Measurements from ENCODE around the gene MICOS13. TPM values are rescaled to one million over a fixed set of nuclear protein-coding genes. Genes with fewer than 3 reads are reported as not detected.

Gene MICOS13
- total RNA-seq, 1 donor from 2014 or later, result 42.2 TPM

DNA sequence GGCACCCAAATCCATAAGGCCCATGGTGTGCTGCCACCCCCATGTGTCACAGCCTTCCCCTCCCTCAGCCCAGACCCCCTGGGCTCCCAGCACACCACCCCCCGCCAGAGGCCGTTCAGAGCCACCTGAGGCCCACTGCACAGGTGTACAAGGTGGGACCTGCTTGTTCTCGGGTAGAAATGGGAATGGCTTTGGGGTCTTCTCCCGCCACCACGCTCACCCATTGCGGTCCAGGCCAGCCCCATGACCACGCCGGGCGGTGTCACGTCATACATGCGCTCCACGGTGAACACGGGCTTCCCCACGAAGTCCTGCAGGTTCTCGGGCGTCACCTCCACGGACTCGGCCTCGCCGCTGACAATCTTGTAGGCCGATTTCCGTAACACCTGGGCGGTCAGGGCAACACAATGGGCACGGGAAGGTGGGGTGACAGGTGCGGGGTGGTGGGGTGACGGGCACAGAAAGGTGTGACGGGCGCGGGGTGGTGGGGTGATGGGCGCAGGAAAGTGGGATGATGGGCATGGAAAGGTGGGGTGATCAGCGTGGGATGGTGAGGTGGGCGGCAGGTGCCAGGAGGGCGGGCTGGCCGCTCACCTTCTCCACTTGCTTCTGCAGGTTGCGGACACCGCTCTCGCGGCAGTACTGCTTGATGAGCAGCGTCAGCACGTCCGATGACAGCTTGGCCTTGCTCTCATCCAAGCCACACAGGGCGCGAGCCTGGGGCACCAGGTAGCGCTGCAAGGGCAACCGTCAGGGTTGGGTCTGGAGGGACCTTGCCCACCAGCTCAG is 14.0 kb upstream of the MICOS13 start:
- no peaks in the 10 kb centered on the region for H3K9me3 Mint-ChIP-seq
- DNase-seq (ENCODE audit: extremely low spot score, unreplicated experiment), result no peak
- H3K4me1 Mint-ChIP-seq (ENCODE audit: unreplicated experiment), result peaks cover 5% of the 10 kb centered on the region
- no peak overlapping the region for H3K4me3 Mint-ChIP-seq
- no peaks in the 10 kb centered on the region for H3K27me3 Mint-ChIP-seq
- H3K36me3 Mint-ChIP-seq, result peaks cover 6% of the 10 kb centered on the region
- TF ChIP-seq, protein P1, sequence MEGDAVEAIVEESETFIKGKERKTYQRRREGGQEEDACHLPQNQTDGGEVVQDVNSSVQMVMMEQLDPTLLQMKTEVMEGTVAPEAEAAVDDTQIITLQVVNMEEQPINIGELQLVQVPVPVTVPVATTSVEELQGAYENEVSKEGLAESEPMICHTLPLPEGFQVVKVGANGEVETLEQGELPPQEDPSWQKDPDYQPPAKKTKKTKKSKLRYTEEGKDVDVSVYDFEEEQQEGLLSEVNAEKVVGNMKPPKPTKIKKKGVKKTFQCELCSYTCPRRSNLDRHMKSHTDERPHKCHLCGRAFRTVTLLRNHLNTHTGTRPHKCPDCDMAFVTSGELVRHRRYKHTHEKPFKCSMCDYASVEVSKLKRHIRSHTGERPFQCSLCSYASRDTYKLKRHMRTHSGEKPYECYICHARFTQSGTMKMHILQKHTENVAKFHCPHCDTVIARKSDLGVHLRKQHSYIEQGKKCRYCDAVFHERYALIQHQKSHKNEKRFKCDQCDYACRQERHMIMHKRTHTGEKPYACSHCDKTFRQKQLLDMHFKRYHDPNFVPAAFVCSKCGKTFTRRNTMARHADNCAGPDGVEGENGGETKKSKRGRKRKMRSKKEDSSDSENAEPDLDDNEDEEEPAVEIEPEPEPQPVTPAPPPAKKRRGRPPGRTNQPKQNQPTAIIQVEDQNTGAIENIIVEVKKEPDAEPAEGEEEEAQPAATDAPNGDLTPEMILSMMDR (conservative IDR thresholded peaks at IDR 0.05), result no peak
- H3K27ac Mint-ChIP-seq, result peak overlapping the region; percentile 53

GRCh38 chr19:5693195-5694166 is 13.2 kb upstream of the MICOS13 start:
- TF ChIP-seq, protein P1 (conservative IDR thresholded peaks at IDR 0.05), result no peak
- no peak for DNase-seq (ENCODE audit: extremely low spot score, unreplicated experiment)
- H3K9me3 Mint-ChIP-seq, result no peaks in the 10 kb centered on the region
- H3K4me3 Mint-ChIP-seq, result no peak overlapping the region
- peaks cover 6% of the 10 kb centered on the region for H3K36me3 Mint-ChIP-seq
- H3K27me3 Mint-ChIP-seq, result no peaks in the 10 kb centered on the region
- H3K4me1 Mint-ChIP-seq (ENCODE audit: unreplicated experiment), result peaks cover 5% of the 10 kb centered on the region
- peak overlapping the region; percentile 65 for H3K27ac Mint-ChIP-seq

DNA sequence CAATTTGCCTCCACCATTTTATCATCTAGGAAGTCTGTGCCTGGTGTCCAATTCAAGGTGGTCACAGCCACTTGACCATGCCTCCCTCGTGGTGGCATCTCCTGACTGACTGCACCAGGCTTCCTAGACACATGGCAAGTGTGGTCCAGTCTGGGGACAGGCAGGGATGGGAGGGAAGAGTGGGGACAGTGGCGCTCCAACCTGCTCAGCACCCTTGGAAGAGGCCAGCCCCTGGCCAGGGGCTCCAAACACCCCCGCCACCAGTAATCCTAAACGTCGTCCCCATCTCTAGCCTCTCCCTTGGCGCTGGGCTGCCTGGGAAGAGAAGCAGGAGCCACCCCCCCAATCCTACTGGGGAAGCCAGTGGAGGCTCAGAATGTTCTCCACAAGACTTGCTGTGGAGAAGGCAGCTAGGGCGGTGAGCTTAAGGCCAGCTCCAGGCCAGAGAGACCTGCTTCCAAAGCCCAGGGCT is 12.4 kb upstream of the MICOS13 start:
- Mint-ChIP-seq H3K4me1 (ENCODE audit: unreplicated experiment) (peaks cover 5% of the 10 kb centered on the region), H3K9me3 (no peaks in the 10 kb centered on the region), H3K4me3 (peak overlapping the region; percentile 97), H3K36me3 (peaks cover 6% of the 10 kb centered on the region), H3K27me3 (no peaks in the 10 kb centered on the region), H3K27ac (peak overlapping the region; percentile 65)
- TF ChIP-seq, protein P1 (conservative IDR thresholded peaks at IDR 0.05), result no peak
- DNase-seq (ENCODE audit: extremely low spot score, unreplicated experiment), result no peak

DNA sequence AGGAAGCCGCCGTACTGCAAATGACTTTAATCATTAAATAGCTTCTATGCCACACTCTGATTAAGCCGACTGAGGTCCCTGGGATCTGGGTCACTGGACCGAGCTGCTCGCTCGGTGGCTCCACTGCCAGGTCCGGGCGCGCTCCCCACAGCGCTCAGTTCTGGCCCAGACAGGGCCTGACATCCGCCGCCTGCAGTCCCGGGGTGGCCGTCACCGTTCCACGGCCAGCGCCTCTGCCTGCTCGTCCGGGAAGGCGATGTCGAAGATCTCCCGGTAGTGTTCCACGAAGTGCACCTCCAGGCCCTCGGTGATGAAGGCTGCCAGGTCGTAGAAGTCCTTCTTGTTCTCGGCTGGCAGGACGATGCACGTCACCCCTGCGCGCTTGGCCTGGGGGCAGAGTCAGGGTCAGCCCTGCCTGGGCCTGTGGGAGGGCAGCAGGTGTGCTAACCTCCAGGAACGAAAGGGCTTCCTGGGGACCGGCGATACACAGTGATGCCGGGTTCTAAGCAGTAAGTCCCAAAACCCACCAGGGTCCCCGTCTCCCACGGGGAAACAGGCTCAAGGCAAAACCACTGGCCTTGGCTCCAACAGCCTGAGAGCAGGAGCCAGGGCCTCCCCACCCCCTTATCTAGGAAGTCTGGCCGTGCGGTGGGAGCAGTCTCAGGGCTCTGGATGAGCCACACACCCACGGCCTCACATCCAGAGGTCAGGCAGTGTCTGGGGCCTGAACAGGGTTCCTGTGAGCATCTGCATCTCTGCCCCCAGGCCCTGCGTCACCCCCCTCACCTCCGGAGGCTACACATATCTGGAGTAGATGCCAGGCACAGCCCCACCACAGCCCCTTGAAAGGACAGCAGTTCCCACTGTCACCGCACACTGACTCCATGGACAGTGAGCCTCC is 11.8 kb upstream of the MICOS13 start:
- Mint-ChIP-seq H3K9me3 (no peaks in the 10 kb centered on the region), H3K4me3 (peak overlapping the region; percentile 97), H3K27me3 (no peaks in the 10 kb centered on the region), H3K36me3 (peaks cover 6% of the 10 kb centered on the region), H3K27ac (peak overlapping the region; percentile 65), H3K4me1 (ENCODE audit: unreplicated experiment) (peaks cover 5% of the 10 kb centered on the region)
- DNase-seq (ENCODE audit: extremely low spot score, unreplicated experiment), result no peak
- TF ChIP-seq, protein P1 (conservative IDR thresholded peaks at IDR 0.05), result no peak
